Motor neuron (in vitro differentiated cells): ENCODE results near the gene FERMT1. TPM values are rescaled to one million over a fixed set of nuclear protein-coding genes. Genes with fewer than 3 reads are reported as not detected.

Experiments
- ATAC-seq, 8 experiments: fragments of 200-7000 bp; cut with Tn5 transposase; replicated peaks in 6 of 8; 2 replicates each; pipeline ENCODE4 v1.8.0; 2021; ENCODE audit warnings: mild to moderate bottlenecking in 8 of 8, moderate library complexity in 8 of 8
- H3K27ac ChIP-seq, 2 donors: fragments of 250-450 bp; sonication (Bioruptor Pico); 2 replicates each; pipeline ENCODE4 v1.9.0; 2021; ENCODE audit warnings: antibody characterized with exemption in 2 of 2, mild to moderate bottlenecking in 2 of 2, moderate library complexity in 1 of 2
- H3K4me1 ChIP-seq, 2 donors: fragments of 250-450 bp; sonication (Bioruptor Pico); replicated peaks in 1 of 2; 2 replicates each; pipeline ENCODE4 v1.6.1; 2021; ENCODE audit warnings: antibody characterized with exemption in 2 of 2, mild to moderate bottlenecking in 2 of 2, moderate library complexity in 1 of 2
- H3K4me3 ChIP-seq, 5 donors: fragments of 250-450 bp; sonication (Bioruptor Pico); 2 replicates each; pipeline ENCODE4 v1.9.0; 2021; ENCODE audit warnings: antibody characterized with exemption in 5 of 5, mild to moderate bottlenecking in 5 of 5, moderate library complexity in 4 of 5
- WGBS, 10 experiments: fragments of 450-650 bp; shearing (Covaris generic); methylation state at CpG; one replicate each; pipeline ENCODE4 v1.0.0; 2022; 5-methylcytosine and 5-hydroxymethylcytosine counted together
- in situ Hi-C, 9 experiments: fragments of 400-800 bp; cut with MboI; loops; one replicate each; pipeline ENCODE4 v1.15.0; 2021; ENCODE audit warnings: low sequenced_read_pairs in 9 of 9, low pct_unique_long_range_greater_than_20kb in 2 of 9; ENCODE audit not compliant: unreplicated experiment in 9 of 9
- total RNA-seq, 8 experiments: library from RNA; unstranded; fragments of 300-600 nt; gene quantifications; 2 replicates each; pipeline versions ENCODE4 v1.2.3 to v1.2.4, GENCODE V29; 2022

Gene FERMT1
- total RNA-seq, 8 experiments from 2014 or later, result 0.11 to 18.0 (median 2.0) TPM

GRCh38 chr20:6026051-6026450, 96.8 kb downstream of the FERMT1 start:
- Histone ChIP-seq H3K4me1 (no peaks in the 10 kb centered on the region), H3K27ac (no peak overlapping the region), H3K4me3 (no peak overlapping the region)
- 83 to 100% (median 96%) methylated on average over 1 to 3 of the region's 3 CpGs for WGBS, 10 experiments
- in situ Hi-C loops, result no loop called here
- no peak for ATAC-seq

Other genes with a start within 250 kb of the FERMT1 start
- gene CHGB, start 211.5 kb downstream of the FERMT1 start, total RNA-seq, result 10 to 100 TPM in 5 of 8 experiments, under 1 TPM in 3; 0.31 to 71.6 (median 53.7) TPM
- gene TRMT6, start 172.5 kb downstream of the FERMT1 start, total RNA-seq, result 10 to 100 TPM; 11.1 to 25.4 (median 18.6) TPM
- gene MCM8, start 172.4 kb downstream of the FERMT1 start, total RNA-seq, result 10 to 100 TPM in 3 of 8 experiments, 1 to 10 TPM in 5; 3.4 to 20.2 (median 5.2) TPM
- 10 to 100 TPM; 19.7 to 65.1 (median 32.5) TPM for gene CRLS1, start 116.9 kb downstream of the FERMT1 start, total RNA-seq
- gene LRRN4, start 69.0 kb downstream of the FERMT1 start, total RNA-seq, result 1 to 10 TPM in 1 of 8 experiments, under 1 TPM in 7; 0.07 to 1.1 (median 0.26) TPM